ENCODE results near the gene NECTIN1.

NECTIN1 gene

GRCh38 chr11:119776031-119776636 is 47.1 kb upstream of the NECTIN1 start:
- H3K4me3 ChIP-seq (ENCODE audit: low read depth, low read length), result no peak overlapping the region
- no peaks in the 10 kb centered on the region for H3K9me3 ChIP-seq (ENCODE audit: insufficient read depth, low read depth, low read length)
- no peak overlapping the region for H2BK120ac ChIP-seq (ENCODE audit: insufficient read depth, low read length, poor library complexity)
- H3K18ac ChIP-seq (ENCODE audit: low read length), result no peak overlapping the region
- no peak for DNase-seq
- no peak overlapping the region for H4K91ac ChIP-seq (ENCODE audit: low read depth, low read length)
- H2BK12ac ChIP-seq (ENCODE audit: low read length), result no peak overlapping the region
- H2AFZ ChIP-seq (ENCODE audit: insufficient read depth, low read length, poor library complexity), result no peak overlapping the region
- H3K4me1 ChIP-seq (ENCODE audit: control insufficient read depth in 1 of 2, insufficient read depth in 2 of 2, low read length in 2 of 2), result no peaks in the 10 kb centered on the region
- no peak overlapping the region for H3K14ac ChIP-seq (ENCODE audit: low read length)
- H2AK5ac ChIP-seq (ENCODE audit: low read length), result no peak overlapping the region
- H3K36me3 ChIP-seq (ENCODE audit: control insufficient read depth in 1 of 2, insufficient read depth in 2 of 2, low read length in 2 of 2), result no peaks in the 10 kb centered on the region
- no peak overlapping the region for H3K27ac ChIP-seq (ENCODE audit: low read depth, low read length)
- H4K12ac ChIP-seq (ENCODE audit: low read depth, low read length), result no peak overlapping the region
- no peak overlapping the region for H3K4me2 ChIP-seq (ENCODE audit: low read length)
- H3K27me3 ChIP-seq (ENCODE audit: insufficient read depth, low read length), result no peaks in the 10 kb centered on the region
- no peak overlapping the region for H3K4ac ChIP-seq (ENCODE audit: low read depth, low read length)
- H3K79me1 ChIP-seq (ENCODE audit: low read length), result no peaks in the 10 kb centered on the region
- no peak overlapping the region for H3K23ac ChIP-seq (ENCODE audit: low read length)
- no peak overlapping the region for H2BK5ac ChIP-seq (ENCODE audit: low read depth, low read length, poor library complexity)
- no peak overlapping the region for H3K9ac ChIP-seq (ENCODE audit: low read length)
- H3K79me2 ChIP-seq (ENCODE audit: control insufficient read depth, insufficient read depth, low read length, poor library complexity), result no peaks in the 10 kb centered on the region
- H4K8ac ChIP-seq (ENCODE audit: low read depth, low read length), result no peak overlapping the region
- WGBS (ENCODE audit: extremely low coverage, insufficient coverage, insufficient read length), result no CpG with 5 or more reads among the region's 4 CpGs

GRCh38 chr11:119774172-119774763 is 45.3 kb upstream of the NECTIN1 start:
- peak overlapping the region; percentile 46 for H3K4me3 ChIP-seq (ENCODE audit: low read depth, low read length)
- no peaks in the 10 kb centered on the region for H3K36me3 ChIP-seq (ENCODE audit: control insufficient read depth in 1 of 2, insufficient read depth in 2 of 2, low read length in 2 of 2)
- H2AFZ ChIP-seq (ENCODE audit: insufficient read depth, low read length, poor library complexity), result no peak overlapping the region
- no peak overlapping the region for H3K27ac ChIP-seq (ENCODE audit: low read depth, low read length)
- no peak overlapping the region for H2BK120ac ChIP-seq (ENCODE audit: insufficient read depth, low read length, poor library complexity)
- no peaks in the 10 kb centered on the region for H3K79me2 ChIP-seq (ENCODE audit: control insufficient read depth, insufficient read depth, low read length, poor library complexity)
- H3K4me1 ChIP-seq (ENCODE audit: control insufficient read depth in 1 of 2, insufficient read depth in 2 of 2, low read length in 2 of 2), result no peaks in the 10 kb centered on the region
- no peak overlapping the region for H3K18ac ChIP-seq (ENCODE audit: low read length)
- no peaks in the 10 kb centered on the region for H3K27me3 ChIP-seq (ENCODE audit: insufficient read depth, low read length)
- H3K79me1 ChIP-seq (ENCODE audit: low read length), result no peaks in the 10 kb centered on the region
- H4K8ac ChIP-seq (ENCODE audit: low read depth, low read length), result no peak overlapping the region
- no peak overlapping the region for H3K14ac ChIP-seq (ENCODE audit: low read length)
- H2AK5ac ChIP-seq (ENCODE audit: low read length), result no peak overlapping the region
- no peak overlapping the region for H3K23ac ChIP-seq (ENCODE audit: low read length)
- H3K9me3 ChIP-seq (ENCODE audit: insufficient read depth, low read depth, low read length), result peaks cover 2% of the 10 kb centered on the region
- WGBS (ENCODE audit: extremely low coverage, insufficient coverage, insufficient read length), result no CpG with 5 or more reads among the region's 1 CpG
- H3K4me2 ChIP-seq (ENCODE audit: low read length), result no peak overlapping the region
- H4K12ac ChIP-seq (ENCODE audit: low read depth, low read length), result no peak overlapping the region
- no peak overlapping the region for H3K4ac ChIP-seq (ENCODE audit: low read depth, low read length)
- H4K91ac ChIP-seq (ENCODE audit: low read depth, low read length), result no peak overlapping the region
- no peak overlapping the region for H2BK12ac ChIP-seq (ENCODE audit: low read length)
- H2BK5ac ChIP-seq (ENCODE audit: low read depth, low read length, poor library complexity), result no peak overlapping the region
- DNase-seq, result peak in 1 of 2 donors; percentile 54
- H3K9ac ChIP-seq (ENCODE audit: low read length), result no peak overlapping the region

- Histone ChIP-seq H4K91ac (ENCODE audit: low read depth, low read length) (no peak overlapping the region), H3K36me3 (ENCODE audit: control insufficient read depth in 1 of 2, insufficient read depth in 2 of 2, low read length in 2 of 2) (no peaks in the 10 kb centered on the region), H3K79me1 (ENCODE audit: low read length) (no peaks in the 10 kb centered on the region), H2BK5ac (ENCODE audit: low read depth, low read length, poor library complexity) (no peak overlapping the region), H2AFZ (ENCODE audit: insufficient read depth, low read length, poor library complexity) (no peak overlapping the region), H4K12ac (ENCODE audit: low read depth, low read length) (no peak overlapping the region), H3K18ac (ENCODE audit: low read length) (no peak overlapping the region), H2BK120ac (ENCODE audit: insufficient read depth, low read length, poor library complexity) (no peak overlapping the region), H3K79me2 (ENCODE audit: control insufficient read depth, insufficient read depth, low read length, poor library complexity) (no peaks in the 10 kb centered on the region), H3K9me3 (ENCODE audit: insufficient read depth, low read depth, low read length) (peaks cover 2% of the 10 kb centered on the region), H2AK5ac (ENCODE audit: low read length) (no peak overlapping the region), H3K4me1 (ENCODE audit: control insufficient read depth in 1 of 2, insufficient read depth in 2 of 2, low read length in 2 of 2) (no peaks in the 10 kb centered on the region), H2BK12ac (ENCODE audit: low read length) (no peak overlapping the region), H3K14ac (ENCODE audit: low read length) (no peak overlapping the region), H3K4me2 (ENCODE audit: low read length) (no peak overlapping the region), H3K27ac (ENCODE audit: low read depth, low read length) (no peak overlapping the region), H3K23ac (ENCODE audit: low read length) (no peak overlapping the region), H3K9ac (ENCODE audit: low read length) (no peak overlapping the region), H3K4ac (ENCODE audit: low read depth, low read length) (no peak overlapping the region), H3K4me3 (ENCODE audit: low read depth, low read length) (no peak overlapping the region), H3K27me3 (ENCODE audit: insufficient read depth, low read length) (no peaks in the 10 kb centered on the region), H4K8ac (ENCODE audit: low read depth, low read length) (no peak overlapping the region)
- no CpG with 5 or more reads among the region's 8 CpGs for WGBS (ENCODE audit: extremely low coverage, insufficient coverage, insufficient read length)
- DNase-seq, result no peak
Observed at GRCh38 chr11:119772641-119773415, 43.8 kb upstream of the NECTIN1 start.

GRCh38 chr11:119772076-119772475 is 43.1 kb upstream of the NECTIN1 start:
- Histone ChIP-seq H3K4me3 (ENCODE audit: low read depth, low read length) (no peak overlapping the region), H3K14ac (ENCODE audit: low read length) (no peak overlapping the region), H4K12ac (ENCODE audit: low read depth, low read length) (no peak overlapping the region), H4K91ac (ENCODE audit: low read depth, low read length) (no peak overlapping the region), H2AFZ (ENCODE audit: insufficient read depth, low read length, poor library complexity) (no peak overlapping the region), H3K4ac (ENCODE audit: low read depth, low read length) (no peak overlapping the region), H2BK12ac (ENCODE audit: low read length) (no peak overlapping the region), H3K23ac (ENCODE audit: low read length) (no peak overlapping the region), H4K8ac (ENCODE audit: low read depth, low read length) (no peak overlapping the region), H3K79me1 (ENCODE audit: low read length) (no peaks in the 10 kb centered on the region), H3K9ac (ENCODE audit: low read length) (no peak overlapping the region), H3K27ac (ENCODE audit: low read depth, low read length) (no peak overlapping the region), H3K18ac (ENCODE audit: low read length) (no peak overlapping the region), H3K4me2 (ENCODE audit: low read length) (no peak overlapping the region), H3K27me3 (ENCODE audit: insufficient read depth, low read length) (no peaks in the 10 kb centered on the region), H3K79me2 (ENCODE audit: control insufficient read depth, insufficient read depth, low read length, poor library complexity) (no peaks in the 10 kb centered on the region), H3K4me1 (ENCODE audit: control insufficient read depth in 1 of 2, insufficient read depth in 2 of 2, low read length in 2 of 2) (no peaks in the 10 kb centered on the region), H2AK5ac (ENCODE audit: low read length) (no peak overlapping the region), H3K9me3 (ENCODE audit: insufficient read depth, low read depth, low read length) (peaks cover 2% of the 10 kb centered on the region), H2BK120ac (ENCODE audit: insufficient read depth, low read length, poor library complexity) (no peak overlapping the region), H3K36me3 (ENCODE audit: control insufficient read depth in 1 of 2, insufficient read depth in 2 of 2, low read length in 2 of 2) (no peaks in the 10 kb centered on the region), H2BK5ac (ENCODE audit: low read depth, low read length, poor library complexity) (no peak overlapping the region)
- no peak for DNase-seq

Data from trophoblast cell (in vitro differentiated cells and primary cell).